HL-60 (cell line): Measurements from ENCODE around the gene TSPAN11.

ENCODE experiments used
- DNase-seq, 2 experiments: peaks; one replicate each; pipeline ENCODE4 v3.0.0-alpha.2; 2010 to 2020; ENCODE audit warnings: low read depth in 1 of 2, low spot score in 1 of 2
- H3K27ac ChIP-seq: fragments of 250-450 bp; sonication (Bioruptor Pico); replicated peaks from 2 replicates; pipeline ENCODE4 v1.5.1; 2020; ENCODE audit warnings: mild to moderate bottlenecking, moderate library complexity
- H3K27me3 ChIP-seq: fragments of 250-450 bp; sonication (Bioruptor Pico); 2 replicates; pipeline ENCODE4 v1.5.1; 2021; ENCODE audit warnings: mild to moderate bottlenecking, moderate library complexity; ENCODE audit not compliant: insufficient read depth, poor library complexity, severe bottlenecking
- H3K4me3 ChIP-seq: replicated peaks from 2 replicates; pipeline ENCODE4 v1.5.1; 2011; ENCODE audit warnings: mild to moderate bottlenecking, control low read depth, low read length; ENCODE audit not compliant: insufficient read depth
- GABPA ChIP-seq: IDR thresholded peaks from 2 replicates; pipeline ENCODE4 v1.6.1; 2012; ENCODE audit warnings: low read depth
- POLR2AphosphoS5 ChIP-seq: IDR thresholded peaks from 2 replicates; pipeline ENCODE4 v1.6.1; 2012; ENCODE audit warnings: low read depth
- SPI1 ChIP-seq: IDR thresholded peaks from 2 replicates; pipeline ENCODE4 v1.6.1; 2012; ENCODE audit warnings: low read depth, mild to moderate bottlenecking, borderline replicate concordance
- TF ChIP-seq, protein P1 (sequence below): IDR thresholded peaks from one replicate; pipeline ENCODE4 v1.5.1; 2011; ENCODE audit warnings: low read length, control low read depth, inconsistent platforms; ENCODE audit not compliant: insufficient read depth
- TF ChIP-seq, protein P2 (sequence below): IDR thresholded peaks from 2 replicates; pipeline ENCODE4 v1.6.1; 2012; ENCODE audit warnings: low read depth; ENCODE audit not compliant: insufficient replicate concordance

TSPAN11 gene

DNA sequence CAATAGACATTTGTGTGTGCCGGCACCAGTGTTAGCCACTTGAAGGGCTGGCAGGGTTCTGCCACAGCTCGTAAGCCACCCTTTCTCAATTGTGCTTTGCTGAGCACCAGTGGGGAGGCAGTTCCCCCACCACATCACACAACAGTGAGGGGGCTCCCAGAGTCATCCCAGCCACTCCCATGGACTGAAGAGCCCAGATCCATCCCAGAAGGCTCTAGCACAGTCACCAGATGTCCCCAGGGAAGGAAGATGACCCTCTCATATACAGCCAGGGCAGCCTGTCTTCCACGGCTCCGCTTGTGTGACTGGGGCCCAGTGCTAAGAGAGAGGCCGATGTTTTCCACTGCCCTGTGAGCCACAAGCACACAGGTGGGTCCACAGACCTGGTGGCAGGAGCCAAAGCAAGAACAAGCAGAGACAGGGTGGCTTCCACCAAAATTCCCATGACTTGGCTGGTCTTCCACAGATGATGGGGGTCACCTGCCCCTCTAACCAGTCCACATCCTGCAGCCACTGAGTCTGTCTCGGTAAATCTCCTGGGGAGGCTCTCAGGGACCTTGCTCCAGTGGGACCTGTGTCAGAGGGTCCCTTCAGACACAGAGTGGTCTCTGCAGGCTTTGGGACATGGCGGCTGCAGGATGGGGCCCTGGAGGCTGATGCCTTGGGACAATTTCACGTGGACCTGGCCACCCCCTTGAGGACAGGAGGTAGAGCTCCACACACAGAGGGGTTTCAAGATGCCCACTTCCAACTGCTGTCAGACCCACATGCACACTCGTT, 75.2 kb downstream of the TSPAN11 start:
- TF ChIP-seq SPI1 (no peak), GABPA (no peak), POLR2AphosphoS5 (no peak)
- TF ChIP-seq, protein P1, sequence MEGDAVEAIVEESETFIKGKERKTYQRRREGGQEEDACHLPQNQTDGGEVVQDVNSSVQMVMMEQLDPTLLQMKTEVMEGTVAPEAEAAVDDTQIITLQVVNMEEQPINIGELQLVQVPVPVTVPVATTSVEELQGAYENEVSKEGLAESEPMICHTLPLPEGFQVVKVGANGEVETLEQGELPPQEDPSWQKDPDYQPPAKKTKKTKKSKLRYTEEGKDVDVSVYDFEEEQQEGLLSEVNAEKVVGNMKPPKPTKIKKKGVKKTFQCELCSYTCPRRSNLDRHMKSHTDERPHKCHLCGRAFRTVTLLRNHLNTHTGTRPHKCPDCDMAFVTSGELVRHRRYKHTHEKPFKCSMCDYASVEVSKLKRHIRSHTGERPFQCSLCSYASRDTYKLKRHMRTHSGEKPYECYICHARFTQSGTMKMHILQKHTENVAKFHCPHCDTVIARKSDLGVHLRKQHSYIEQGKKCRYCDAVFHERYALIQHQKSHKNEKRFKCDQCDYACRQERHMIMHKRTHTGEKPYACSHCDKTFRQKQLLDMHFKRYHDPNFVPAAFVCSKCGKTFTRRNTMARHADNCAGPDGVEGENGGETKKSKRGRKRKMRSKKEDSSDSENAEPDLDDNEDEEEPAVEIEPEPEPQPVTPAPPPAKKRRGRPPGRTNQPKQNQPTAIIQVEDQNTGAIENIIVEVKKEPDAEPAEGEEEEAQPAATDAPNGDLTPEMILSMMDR: no peak
- TF ChIP-seq, protein P2, sequence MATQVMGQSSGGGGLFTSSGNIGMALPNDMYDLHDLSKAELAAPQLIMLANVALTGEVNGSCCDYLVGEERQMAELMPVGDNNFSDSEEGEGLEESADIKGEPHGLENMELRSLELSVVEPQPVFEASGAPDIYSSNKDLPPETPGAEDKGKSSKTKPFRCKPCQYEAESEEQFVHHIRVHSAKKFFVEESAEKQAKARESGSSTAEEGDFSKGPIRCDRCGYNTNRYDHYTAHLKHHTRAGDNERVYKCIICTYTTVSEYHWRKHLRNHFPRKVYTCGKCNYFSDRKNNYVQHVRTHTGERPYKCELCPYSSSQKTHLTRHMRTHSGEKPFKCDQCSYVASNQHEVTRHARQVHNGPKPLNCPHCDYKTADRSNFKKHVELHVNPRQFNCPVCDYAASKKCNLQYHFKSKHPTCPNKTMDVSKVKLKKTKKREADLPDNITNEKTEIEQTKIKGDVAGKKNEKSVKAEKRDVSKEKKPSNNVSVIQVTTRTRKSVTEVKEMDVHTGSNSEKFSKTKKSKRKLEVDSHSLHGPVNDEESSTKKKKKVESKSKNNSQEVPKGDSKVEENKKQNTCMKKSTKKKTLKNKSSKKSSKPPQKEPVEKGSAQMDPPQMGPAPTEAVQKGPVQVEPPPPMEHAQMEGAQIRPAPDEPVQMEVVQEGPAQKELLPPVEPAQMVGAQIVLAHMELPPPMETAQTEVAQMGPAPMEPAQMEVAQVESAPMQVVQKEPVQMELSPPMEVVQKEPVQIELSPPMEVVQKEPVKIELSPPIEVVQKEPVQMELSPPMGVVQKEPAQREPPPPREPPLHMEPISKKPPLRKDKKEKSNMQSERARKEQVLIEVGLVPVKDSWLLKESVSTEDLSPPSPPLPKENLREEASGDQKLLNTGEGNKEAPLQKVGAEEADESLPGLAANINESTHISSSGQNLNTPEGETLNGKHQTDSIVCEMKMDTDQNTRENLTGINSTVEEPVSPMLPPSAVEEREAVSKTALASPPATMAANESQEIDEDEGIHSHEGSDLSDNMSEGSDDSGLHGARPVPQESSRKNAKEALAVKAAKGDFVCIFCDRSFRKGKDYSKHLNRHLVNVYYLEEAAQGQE: no peak
- no peaks in the 10 kb centered on the region for H3K27me3 ChIP-seq
- no peak overlapping the region for H3K4me3 ChIP-seq
- H3K27ac ChIP-seq: no peak overlapping the region
- no peak for DNase-seq

DNA sequence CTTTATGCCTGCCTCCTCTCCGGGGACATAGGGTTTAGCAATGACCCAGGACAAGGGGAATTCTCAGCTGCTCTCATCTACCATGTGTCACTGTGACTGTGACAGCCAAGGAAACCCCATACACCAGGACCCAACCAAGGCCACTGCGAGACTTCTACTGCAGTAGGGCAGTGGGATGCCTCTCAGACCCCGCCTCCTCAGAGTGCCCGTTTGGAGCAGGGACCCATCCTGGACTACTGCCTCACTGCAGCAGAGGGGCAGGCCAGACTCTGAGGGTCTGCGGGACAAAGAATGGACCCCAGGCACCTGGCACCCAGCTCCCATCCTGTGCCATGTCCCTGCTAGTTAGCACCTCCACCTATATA, 75.8 kb downstream of the TSPAN11 start:
- DNase-seq: no peak
- TF ChIP-seq SPI1 (no peak), POLR2AphosphoS5 (no peak), GABPA (no peak)
- TF ChIP-seq, protein P2: no peak
- TF ChIP-seq, protein P1: no peak
- Histone ChIP-seq H3K27me3 (no peaks in the 10 kb centered on the region), H3K27ac (no peak overlapping the region), H3K4me3 (no peak overlapping the region)

DNA sequence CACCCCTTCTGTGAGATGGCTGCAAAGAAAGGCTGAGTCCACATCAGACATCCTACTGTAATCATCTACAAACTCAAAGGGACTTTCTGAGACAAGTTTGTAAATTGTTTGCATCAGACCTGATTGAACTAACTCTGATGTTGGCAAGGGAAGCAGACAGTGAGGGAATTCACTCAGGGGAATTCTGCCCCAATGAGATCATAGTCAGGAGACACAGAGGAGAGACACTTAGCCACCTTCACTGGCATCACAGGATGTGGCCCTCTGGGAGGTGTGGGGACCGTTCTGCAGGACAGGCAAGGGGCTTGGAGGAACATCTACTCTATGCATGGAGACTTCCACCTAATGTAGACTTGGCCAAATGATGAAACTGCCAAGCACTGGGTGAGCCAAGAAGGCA, 76.5 kb downstream of the TSPAN11 start:
- TF ChIP-seq GABPA: no peak
- no peak for TF ChIP-seq SPI1
- TF ChIP-seq POLR2AphosphoS5: no peak
- TF ChIP-seq, protein P2: no peak
- TF ChIP-seq, protein P1: no peak
- DNase-seq: no peak
- no peaks in the 10 kb centered on the region for H3K27me3 ChIP-seq
- H3K4me3 ChIP-seq: no peak overlapping the region
- H3K27ac ChIP-seq: no peak overlapping the region
